Endothelial cell of umbilical vein (primary cell): ENCODE results near the gene GGT5.

Experiments used
- CTCF ChIP-seq, 2 donors: IDR thresholded peaks; 1 replicate in 1 of 2; 2 replicates in 1 of 2; pipeline ENCODE4 v1.5.1; 2011; ENCODE audit warnings: low read length in 2 of 2, mild to moderate bottlenecking in 2 of 2, moderate library complexity in 2 of 2, control low read depth in 1 of 2, inconsistent platforms in 1 of 2, low read depth in 1 of 2; ENCODE audit not compliant: insufficient read depth in 1 of 2; ENCODE audit errors: extremely low read depth in 1 of 2
- EZH2 ChIP-seq: IDR thresholded peaks from 2 replicates; pipeline ENCODE4 v1.6.1; 2012; ENCODE audit warnings: borderline replicate concordance, low read depth, mild to moderate bottlenecking, moderate library complexity, low read length, inconsistent platforms; ENCODE audit not compliant: severe bottlenecking
- MYC ChIP-seq: IDR thresholded peaks from one replicate; pipeline ENCODE4 v1.6.1; 2011; ENCODE audit warnings: mild to moderate bottlenecking, low read depth, low read length
- POLR2A ChIP-seq: IDR thresholded peaks from 2 replicates; pipeline ENCODE4 v1.6.1; 2012; ENCODE audit warnings: low read depth, mild to moderate bottlenecking, control low read depth, low read length
- POLR2AphosphoS5 ChIP-seq: IDR thresholded peaks from 2 replicates; pipeline ENCODE4 v1.6.1; 2012; ENCODE audit warnings: low read depth, mild to moderate bottlenecking, control low read depth, low read length, moderate library complexity; ENCODE audit not compliant: insufficient read depth

GRCh38 chr22:24201681-24202614, 42.9 kb downstream of the GGT5 start:
- no peak for TF ChIP-seq EZH2
- no peak for TF ChIP-seq POLR2A
- TF ChIP-seq POLR2AphosphoS5: no peak
- TF ChIP-seq CTCF (IDR thresholded peaks at IDR 0.05; ENCODE audit: extremely low read depth in 1 of 2, insufficient read depth in 1 of 2, low read depth in 1 of 2, low read length in 2 of 2): no peak
- no peak for TF ChIP-seq MYC
